22Rv1 (cell line): ENCODE results near the gene FOXS1.

ENCODE experiments used
- CTCF ChIP-seq: fragments of 450-650 bp; IDR thresholded peaks from 2 replicates; pipeline ENCODE4 v1.5.1; 2017; ENCODE audit warnings: mild to moderate bottlenecking
- ZFX ChIP-seq: fragments of 450-650 bp; IDR thresholded peaks from 2 replicates; pipeline ENCODE4 v1.6.1; 2017; ENCODE audit warnings: antibody characterized with exemption, borderline replicate concordance

GRCh38 chr20:31890646-31891045, 45.2 kb upstream of the FOXS1 start:
- no peak for TF ChIP-seq CTCF
- TF ChIP-seq ZFX = no peak
